Epithelial cell of prostate (primary cell): ENCODE data around the gene STX18.
"Not testable (repeated sequence)": the region's sequence is repeated elsewhere in the genome, so short reads cannot be mapped to it uniquely, and the experiment has no call there.

Experiments used
- DNase-seq: peaks from one replicate; pipeline ENCODE4 v3.0.0-alpha.2; 2011; ENCODE audit warnings: low read depth, low spot score
- H3K27ac ChIP-seq: fragments of 450-650 bp; 2 replicates; pipeline ENCODE4 v1.5.1; 2017; ENCODE audit warnings: mild to moderate bottlenecking

The STX18 gene

DNA sequence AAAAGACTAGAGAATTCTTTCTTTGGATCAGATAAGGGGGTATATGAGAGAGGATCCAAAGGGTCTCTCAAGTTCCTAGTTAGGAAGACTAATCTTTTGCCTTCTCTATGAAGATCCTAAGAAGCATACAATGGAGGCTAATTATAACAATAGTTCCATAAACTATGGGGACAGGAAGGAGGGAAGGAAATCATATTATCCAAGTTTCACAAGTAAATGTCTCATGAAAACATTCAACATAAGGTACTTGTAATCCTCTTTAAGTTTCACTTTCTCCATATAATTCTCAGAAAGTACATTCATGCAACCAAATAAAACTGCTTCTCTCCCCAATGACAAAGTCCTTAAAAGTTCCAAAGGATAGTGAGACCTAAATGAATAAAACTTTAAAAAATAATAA, 27.1 kb downstream of the STX18 start:
- DNase-seq, result no peak
- no peak overlapping the region for H3K27ac ChIP-seq

DNA sequence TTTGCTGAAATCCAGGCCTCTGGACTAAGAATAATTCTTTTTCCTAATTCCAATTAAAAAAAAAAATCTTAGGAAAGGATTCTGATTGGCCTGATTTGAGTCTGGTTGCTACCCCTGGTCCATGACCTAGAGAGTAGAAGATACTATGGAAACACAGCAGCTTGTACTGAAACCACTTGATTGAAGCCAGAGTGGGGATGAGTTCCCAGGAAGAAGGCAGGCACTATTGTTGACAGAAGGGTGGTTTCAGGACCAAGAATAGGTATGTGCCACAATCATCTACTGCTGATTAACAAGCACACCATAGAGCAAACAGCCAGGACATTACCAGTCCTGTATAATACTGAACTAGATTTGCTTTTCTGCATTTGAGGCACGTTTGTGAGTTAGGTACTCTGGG, 29.6 kb downstream of the STX18 start:
- H3K27ac ChIP-seq, result no peak overlapping the region
- no peak for DNase-seq

DNA sequence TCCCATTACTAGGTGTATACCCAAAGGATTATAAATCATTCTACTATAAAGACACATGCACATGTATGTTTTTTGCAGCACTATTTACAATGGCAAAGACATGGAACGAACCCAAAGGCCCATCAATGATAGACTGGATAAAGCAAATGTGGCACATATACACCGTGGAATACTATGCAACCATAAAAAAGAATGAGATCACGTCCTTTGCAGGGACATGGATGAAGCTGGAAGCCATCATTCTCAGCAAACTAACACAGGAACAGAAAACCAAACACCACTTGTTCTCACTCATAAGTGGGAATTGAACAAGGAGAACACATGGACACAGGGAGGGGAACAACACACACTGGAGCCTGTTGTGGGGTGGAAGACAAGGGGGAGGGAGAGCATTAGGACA, 31.2 kb downstream of the STX18 start:
- H3K27ac ChIP-seq, DNase-seq: not testable (repeated sequence)

DNA sequence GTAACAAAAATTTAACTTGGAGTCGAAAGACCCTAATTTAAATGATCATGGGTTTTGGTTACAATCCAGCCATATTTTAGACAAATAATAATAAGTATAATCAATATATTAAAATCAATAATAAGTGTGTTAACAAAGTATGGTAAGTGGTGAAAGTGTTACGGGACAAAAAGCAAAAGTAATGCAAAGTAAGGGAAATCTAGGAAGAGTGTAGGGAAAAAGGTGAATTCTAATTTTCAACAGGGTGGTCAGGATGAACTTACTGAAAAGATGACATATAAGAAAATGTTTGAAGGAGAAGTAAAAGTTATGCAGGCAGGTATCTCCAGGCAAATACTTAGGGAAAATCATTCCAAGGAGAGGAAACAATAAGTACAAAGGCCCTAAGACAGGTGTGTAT, 32.3 kb downstream of the STX18 start:
- no peak for DNase-seq
- H3K27ac ChIP-seq, result no peak overlapping the region

DNA sequence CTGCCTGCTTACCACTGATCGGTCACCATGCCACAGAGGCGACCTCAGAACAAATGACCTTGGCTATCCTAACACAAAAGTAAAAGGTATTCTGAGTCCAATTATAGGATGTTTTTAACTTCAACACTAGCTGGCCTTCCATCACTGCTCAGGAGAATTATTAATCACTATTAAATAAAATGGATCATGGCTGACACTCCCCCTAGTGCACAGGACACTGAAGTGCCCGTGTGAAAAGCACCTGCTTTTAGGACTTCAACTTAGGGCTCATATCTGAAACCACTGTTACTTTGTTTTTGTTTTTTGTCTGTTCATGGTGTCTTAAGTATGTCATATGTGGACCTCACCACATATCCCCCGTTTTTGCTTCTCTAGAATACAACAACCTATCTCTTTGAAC, 33.9 kb downstream of the STX18 start:
- DNase-seq, result no peak
- no peak overlapping the region for H3K27ac ChIP-seq

DNA sequence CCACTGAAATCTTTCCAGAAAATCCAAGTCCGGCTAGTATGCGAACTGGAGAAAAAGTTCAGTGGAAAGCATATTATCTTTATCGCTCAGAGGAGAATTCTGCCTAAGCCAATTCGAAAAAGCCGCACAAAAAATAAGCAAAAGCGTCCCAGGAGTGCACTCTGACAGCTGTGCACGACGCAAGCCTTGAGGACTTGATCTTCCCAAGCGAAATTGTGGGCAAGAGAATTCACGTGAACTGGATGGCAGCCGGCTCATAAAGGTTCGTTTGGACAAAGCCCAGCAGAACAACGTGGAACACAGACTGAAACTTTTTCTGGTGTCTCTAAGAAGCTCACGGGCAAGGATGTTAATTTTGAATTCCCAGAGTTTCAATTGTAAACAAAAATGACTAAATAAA, 34.4 kb downstream of the STX18 start:
- DNase-seq, result no peak
- H3K27ac ChIP-seq, result no peak overlapping the region

DNA sequence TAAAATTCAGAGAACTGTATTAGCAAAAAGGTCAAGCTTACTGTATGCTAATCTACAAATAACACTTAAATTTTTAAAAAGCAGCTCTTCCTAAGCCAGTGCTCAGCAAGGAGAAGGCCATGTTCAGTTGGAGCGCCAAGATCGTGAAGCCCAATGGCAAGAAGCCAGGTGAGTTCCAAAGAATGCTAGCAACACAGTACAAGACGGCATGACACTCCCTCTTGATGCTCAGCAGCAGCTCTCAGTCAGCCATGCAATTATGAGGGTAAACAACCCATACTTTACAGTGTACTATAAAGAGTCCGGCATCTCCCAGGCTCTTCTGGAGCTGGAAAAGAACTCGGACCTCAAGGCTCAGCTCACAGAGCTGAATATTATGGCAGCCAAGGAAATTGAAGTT, 34.9 kb downstream of the STX18 start:
- DNase-seq, result no peak
- H3K27ac ChIP-seq, result no peak overlapping the region

DNA sequence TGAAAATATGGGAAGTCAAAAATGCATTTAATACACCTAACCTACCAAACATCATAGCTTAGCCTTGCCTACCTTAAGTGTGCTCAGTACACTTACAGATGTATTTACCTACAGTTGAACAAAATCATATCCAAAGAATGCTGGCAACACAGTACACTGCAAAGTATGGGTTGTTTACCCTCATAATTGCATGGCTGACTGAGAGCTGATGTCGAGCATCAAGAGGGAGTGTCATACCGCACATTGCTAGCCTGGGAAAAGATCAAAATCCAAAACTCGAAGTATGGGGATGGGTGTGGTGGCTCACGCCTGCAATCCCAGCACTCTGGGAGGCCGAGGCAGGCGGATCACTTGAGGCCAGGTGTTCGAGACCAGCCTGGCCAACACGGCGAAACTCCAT, 36.6 kb downstream of the STX18 start:
- not testable (repeated sequence) for H3K27ac ChIP-seq, DNase-seq

DNA sequence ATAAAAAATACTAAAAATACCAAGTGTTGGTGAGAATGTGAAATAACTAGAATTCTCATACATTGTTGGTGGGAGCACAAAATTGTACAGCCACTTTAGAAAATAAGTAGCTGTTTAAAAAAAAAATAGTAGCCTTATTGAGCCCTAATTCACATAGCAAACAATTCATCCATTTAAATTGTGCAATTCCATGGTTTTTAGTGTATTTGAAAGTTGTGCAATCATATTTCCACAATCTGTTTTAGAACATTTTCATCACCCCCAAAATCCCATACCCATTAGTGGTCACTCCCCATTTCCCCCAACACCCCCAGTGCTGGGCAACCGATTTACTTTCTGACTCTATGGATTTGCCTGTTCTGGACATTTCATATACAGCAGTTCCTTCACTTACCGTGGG, 37.1 kb downstream of the STX18 start:
- DNase-seq, result no peak
- H3K27ac ChIP-seq, result no peak overlapping the region

DNA sequence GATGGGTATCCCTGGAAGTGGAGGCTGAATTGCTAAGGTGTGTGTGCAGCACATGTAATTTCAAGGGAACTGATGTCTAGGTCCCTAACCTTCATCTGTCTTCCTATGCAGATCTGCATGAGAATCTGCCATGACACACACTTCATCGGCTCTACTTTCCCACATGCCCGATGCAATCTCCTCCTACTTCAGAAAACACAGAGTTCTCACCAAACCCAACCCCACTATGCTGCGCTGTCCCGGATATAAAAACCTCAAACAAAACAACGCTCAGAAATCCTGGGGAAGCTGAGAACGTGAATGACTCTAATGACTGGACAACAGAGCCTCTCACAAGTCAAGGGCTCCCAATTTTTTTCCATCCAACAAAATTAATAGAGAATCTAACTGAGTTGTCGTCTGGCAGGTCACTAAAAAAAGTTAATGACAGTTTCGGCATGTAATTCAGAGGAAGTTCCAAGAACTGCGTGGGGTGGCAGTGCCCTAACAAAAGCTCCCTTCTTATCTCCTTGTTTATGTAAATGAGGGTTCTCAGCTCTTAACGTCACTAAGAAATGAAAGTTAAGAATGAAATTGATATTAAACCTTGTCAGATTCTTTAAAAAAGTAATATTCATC, 39.0 kb downstream of the STX18 start:
- H3K27ac ChIP-seq, result no peak overlapping the region
- DNase-seq, result no peak

DNA sequence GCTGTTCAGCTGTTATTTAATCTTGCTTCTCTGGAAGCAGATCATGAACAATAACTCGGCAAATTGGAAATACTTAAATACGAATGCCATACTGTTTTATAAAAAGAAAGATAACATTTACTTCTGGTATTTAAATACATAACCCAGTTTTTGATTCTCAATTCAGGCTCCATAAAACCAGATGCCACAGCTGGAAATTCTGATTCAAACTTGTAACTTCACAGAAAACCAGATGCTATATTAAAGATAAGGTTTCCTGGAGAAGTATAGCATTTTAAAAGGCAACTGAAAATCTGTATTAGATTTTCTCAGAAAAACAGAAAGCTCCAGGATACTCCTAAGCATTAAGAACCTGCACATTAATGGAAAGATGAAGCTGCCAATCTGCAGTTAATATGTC, 40.2 kb downstream of the STX18 start:
- DNase-seq, result no peak
- no peak overlapping the region for H3K27ac ChIP-seq

DNA sequence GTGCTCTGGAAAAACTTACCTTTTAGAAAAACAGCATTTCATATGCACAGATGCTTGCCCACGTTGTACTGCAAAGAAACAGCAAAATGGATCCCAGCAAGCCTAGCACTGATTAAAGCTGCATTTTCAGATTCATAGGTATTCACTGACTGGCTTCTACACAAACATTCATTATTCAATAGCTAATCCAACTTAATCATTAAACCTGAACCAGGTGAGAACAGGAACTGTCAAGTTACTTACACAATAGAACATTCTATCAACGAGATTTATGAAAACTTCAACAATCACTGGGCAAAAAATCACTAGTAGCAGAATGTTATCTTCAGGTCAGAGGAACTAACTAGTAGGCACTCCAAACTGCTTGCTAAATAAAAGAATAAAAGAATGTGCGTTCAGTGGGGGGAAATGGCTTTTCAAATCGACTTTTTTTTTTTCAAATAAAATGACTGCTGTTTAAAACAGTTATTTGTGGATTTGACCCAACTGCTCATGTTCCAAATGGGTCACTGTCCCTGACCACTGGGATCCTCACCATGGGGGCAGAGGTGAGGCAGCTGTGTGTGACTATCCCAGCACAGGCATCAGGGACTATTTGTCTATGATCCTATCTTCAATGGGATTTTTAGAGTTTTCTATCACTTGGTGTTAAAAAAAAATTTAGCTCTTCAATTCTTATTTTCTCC, 42.3 kb downstream of the STX18 start:
- no peak overlapping the region for H3K27ac ChIP-seq
- no peak for DNase-seq

DNA sequence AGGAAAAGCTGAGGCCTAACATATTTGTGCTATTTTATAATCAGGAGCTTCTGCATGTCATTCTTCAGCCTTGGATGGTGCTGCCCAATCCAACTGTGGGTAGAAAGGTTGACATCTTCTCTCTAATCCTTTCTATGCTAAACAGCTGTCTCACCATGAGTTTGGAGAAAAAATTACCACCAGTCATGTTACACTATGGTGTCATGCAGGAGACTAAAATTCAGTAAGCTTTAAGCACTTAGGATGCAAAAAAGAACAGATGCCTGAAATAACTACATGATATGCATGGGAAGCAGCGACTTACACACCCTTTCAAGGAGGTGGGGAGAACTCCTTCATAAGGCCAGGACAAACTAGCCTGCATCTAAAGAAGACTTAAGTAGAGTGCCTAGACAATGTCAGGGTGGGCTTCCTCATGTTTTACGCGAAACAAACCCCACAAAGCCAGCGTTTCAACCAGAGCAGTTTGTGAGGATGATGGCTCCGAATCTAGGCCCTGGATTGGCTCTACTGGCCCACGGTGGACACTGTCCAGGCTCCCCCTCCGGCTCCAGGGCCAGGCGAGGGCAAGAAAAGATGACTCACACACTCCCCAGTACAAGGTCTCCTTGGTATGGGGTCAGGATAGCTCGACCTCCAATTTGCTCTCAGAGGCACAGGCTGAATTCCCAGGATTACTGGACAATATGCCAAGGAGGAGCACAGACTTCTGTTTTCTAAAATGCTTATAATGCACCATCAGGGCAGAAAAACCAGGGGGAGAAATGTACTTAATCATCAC, 45.1 kb downstream of the STX18 start:
- no peak for DNase-seq

DNA sequence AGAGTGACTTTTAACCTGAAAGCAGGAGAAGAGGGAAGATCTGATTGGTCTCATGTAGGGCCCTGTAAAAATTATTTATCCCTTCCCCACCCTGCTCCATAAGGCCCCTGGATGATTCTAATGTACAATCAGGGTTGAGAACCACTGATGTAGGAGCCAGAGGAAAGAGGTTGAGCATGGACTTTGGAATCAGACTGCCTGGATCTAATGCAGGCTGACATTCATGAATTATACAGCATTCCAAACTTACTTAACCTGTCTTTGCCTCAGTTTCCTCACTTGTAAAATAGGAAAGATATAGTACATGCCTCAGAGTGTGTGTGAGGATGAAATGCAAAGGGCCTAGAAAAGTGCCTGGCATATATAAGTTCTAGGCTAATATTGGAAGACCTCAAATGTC, 47.0 kb downstream of the STX18 start:
- H3K27ac ChIP-seq, result no peak overlapping the region
- no peak for DNase-seq

More for the DNA sequence above, 45.1 kb downstream of the STX18 start:
- no peak overlapping the region for H3K27ac ChIP-seq

DNA sequence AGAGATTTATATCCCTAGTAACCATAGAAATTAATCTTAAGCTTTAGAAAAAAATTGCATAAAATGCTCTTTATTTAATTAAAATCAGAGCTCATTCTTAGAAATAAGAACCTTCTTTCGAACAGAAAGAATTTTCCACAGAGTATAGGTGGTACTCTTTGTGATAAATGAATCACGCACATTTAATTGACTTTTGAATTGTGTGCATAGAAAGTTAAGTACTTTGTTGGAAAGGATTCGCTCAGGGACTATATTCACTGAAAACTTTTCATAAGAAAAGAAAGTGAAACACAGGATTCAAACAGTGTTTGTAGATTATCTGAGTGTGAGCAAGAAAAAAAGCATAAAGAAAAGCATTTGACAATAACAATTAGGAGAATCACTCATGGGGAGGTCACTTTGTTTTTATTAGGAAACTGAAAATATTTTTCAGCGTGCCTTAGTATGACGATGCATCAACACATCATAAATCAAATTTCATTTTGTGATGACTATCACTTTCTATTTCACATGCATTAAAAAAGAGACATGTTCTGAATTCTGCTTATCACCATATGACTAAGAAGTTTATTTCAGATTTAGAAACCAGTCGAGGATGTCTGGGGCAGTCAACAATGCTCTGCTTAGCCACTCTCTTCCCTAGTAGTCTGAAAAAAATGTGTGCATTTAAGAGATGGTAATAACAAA, 49.5 kb downstream of the STX18 start:
- H3K27ac ChIP-seq, result no peak overlapping the region
- no peak for DNase-seq

DNA sequence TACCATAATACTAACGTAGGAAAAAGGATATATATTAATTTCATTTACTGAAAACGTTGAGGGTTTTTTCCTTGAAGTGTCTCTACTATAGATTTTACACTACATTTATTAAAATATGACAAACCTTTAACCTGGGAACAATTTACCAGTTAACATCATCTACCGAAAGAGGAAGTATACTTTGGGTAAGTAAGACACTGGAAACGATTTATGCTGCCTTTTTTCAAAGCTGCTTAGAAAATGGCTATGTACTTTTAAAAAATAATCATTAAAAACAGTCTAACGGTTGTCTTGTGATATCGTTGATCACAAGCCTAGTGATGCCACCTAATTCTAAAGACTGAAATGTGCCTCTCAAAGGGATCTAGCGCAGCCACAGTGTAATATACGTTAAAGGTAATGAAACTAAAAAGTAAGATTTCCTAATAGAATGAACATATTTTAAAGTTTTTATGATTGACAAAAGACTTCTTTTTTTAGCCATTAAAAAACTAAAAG, 50.4 kb downstream of the STX18 start:
- H3K27ac ChIP-seq, result no peak overlapping the region
- DNase-seq, result no peak

DNA sequence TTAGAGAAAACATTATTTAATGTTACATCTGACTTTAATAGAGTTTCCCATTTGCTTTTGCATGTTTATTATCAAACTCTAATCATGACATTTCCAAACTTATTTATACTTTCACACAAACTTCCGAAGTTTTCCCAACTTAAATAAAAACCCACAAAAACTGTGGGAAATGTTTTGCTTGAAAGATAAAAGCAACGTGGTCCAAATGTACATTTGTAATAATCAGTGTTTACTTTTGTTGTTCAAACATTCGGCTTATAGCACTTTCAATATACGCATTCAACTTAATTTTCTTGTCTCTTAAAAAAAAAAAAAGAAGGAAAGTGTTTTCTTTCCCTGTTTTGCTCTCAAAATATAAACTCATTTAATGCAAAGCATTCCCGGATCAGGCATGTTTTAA, 51.0 kb downstream of the STX18 start:
- no peak for DNase-seq
- H3K27ac ChIP-seq, result no peak overlapping the region

DNA sequence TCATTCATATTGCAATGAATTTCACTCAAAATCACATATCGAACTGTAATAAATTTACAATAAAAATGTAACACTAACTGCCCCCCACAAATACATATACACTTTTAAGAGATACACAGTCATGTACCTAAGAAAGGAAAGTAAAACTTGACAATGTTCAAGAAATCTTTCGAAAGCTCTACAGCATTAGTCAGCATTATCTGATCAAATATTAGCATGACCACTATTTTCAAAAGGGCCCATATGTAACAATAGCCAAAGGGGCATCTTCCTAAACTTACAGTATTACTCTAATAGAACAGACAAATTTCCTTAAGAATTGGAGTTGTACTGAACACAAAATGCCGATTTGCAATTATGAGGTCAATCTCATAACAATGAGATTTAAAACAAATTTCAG, 51.8 kb downstream of the STX18 start:
- no peak overlapping the region for H3K27ac ChIP-seq
- DNase-seq, result no peak

DNA sequence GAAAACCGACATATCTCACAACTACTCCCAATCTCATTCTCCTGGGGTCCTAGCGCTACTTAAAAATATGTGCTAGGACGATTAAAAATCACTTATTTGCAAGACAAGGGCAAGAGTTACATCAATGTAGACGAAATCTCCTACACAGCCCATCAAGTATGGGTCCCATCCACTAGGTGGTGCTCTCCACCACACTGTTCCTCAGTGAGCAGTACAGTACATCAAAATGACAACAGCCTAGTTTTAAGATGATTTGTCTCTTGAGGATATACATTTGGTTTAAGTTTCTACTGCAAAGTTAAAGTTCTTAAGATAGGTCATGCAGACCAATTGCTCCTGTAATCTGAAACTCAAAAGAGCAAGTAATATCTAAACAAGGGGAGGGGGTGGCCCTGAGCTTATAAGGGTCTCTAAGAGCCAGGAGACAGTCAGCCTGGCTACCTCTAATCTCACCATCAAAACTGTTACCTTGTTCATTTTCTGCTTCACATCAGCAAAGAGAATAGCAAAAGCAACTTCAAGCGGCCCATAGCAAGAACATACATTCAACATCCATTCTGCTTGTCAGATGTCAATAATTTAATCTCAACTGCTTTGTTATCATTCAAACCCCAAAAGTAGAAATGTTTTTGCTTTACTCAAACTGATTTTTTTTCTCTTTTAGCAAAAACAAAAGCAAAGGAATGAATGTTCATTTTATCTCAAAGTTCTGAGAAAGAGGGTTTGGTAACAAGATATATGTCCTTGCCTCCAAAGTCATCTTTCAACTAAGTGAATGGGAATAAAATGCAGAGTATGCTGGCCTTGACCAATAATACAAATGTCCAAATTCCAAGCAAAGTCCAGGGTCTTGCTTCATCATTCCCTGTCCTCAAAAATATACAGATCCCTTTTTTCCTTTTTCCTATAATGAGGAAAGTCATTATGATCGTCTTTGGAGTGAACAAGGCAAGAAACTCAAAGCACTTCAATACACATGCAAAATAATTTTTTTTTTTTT, 53.1 kb downstream of the STX18 start:
- DNase-seq, result no peak
- no peak overlapping the region for H3K27ac ChIP-seq

DNA sequence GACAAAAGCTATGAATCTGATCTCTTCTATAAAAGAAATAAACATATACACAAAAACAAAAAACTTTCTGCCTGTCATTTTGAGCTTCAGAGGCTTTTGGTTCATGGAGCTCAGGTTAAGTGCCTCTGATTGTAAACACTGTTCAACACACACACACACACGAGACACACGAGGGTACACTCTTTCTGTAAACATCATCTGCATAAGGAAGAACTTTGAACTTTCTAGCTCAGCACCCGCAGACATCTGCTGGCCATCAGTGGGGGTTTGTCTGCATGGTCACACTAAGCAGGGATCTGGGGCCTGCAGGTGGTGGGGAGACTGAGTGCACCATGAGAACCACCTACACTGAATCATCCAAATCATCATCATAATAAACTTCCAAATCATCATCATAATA, 54.9 kb downstream of the STX18 start:
- no peak overlapping the region for H3K27ac ChIP-seq
- no peak for DNase-seq
